Measurements from ENCODE around the gene CDX2.

CDX2 gene

GRCh38 chr13:27926644-27927434 lies 42.3 kb downstream of the CDX2 start:
- Histone ChIP-seq H3K27me3 (ENCODE audit: insufficient read depth, low read length) (peaks cover 96% of the 10 kb centered on the region), H3K4me3 (ENCODE audit: low read length) (no peak overlapping the region), H2AFZ (ENCODE audit: low read depth, low read length) (no peak overlapping the region), H3K9me3 (ENCODE audit: low read length) (peaks cover 5% of the 10 kb centered on the region), H3K36me3 (ENCODE audit: insufficient read depth, low read length) (no peaks in the 10 kb centered on the region), H3K4me1 (ENCODE audit: insufficient read depth, low read length) (no peaks in the 10 kb centered on the region)

- peaks cover 4% of the 10 kb centered on the region for H3K4me1 ChIP-seq (ENCODE audit: insufficient read depth, low read length)
- H3K4me3 ChIP-seq (ENCODE audit: low read length), result no peak overlapping the region
- H3K9me3 ChIP-seq (ENCODE audit: low read length), result peaks cover 5% of the 10 kb centered on the region
- peaks cover 97% of the 10 kb centered on the region for H3K27me3 ChIP-seq (ENCODE audit: insufficient read depth, low read length)
- no peak overlapping the region for H2AFZ ChIP-seq (ENCODE audit: low read depth, low read length)
- no peaks in the 10 kb centered on the region for H3K36me3 ChIP-seq (ENCODE audit: insufficient read depth, low read length)
These were observed 43.7 kb downstream of the CDX2 start for GRCh38 chr13:27925220-27925991.

- H3K4me1 ChIP-seq (ENCODE audit: insufficient read depth, low read length), result peaks cover 4% of the 10 kb centered on the region
- no peak overlapping the region for H2AFZ ChIP-seq (ENCODE audit: low read depth, low read length)
- peaks cover 5% of the 10 kb centered on the region for H3K9me3 ChIP-seq (ENCODE audit: low read length)
- H3K36me3 ChIP-seq (ENCODE audit: insufficient read depth, low read length), result no peaks in the 10 kb centered on the region
- H3K4me3 ChIP-seq (ENCODE audit: low read length), result no peak overlapping the region
- H3K27me3 ChIP-seq (ENCODE audit: insufficient read depth, low read length), result peaks cover 94% of the 10 kb centered on the region
These were observed 44.5 kb downstream of the CDX2 start for GRCh38 chr13:27924529-27925141.

- Histone ChIP-seq H2AFZ (ENCODE audit: low read depth, low read length) (no peak overlapping the region), H3K27me3 (ENCODE audit: insufficient read depth, low read length) (peaks cover 94% of the 10 kb centered on the region), H3K9me3 (ENCODE audit: low read length) (peaks cover 5% of the 10 kb centered on the region), H3K4me1 (ENCODE audit: insufficient read depth, low read length) (peaks cover 4% of the 10 kb centered on the region), H3K36me3 (ENCODE audit: insufficient read depth, low read length) (no peaks in the 10 kb centered on the region), H3K4me3 (ENCODE audit: low read length) (no peak overlapping the region)
These were observed 45.2 kb downstream of the CDX2 start for GRCh38 chr13:27923794-27924528.

GRCh38 chr13:27922883-27923612 lies 46.1 kb downstream of the CDX2 start:
- peaks cover 4% of the 10 kb centered on the region for H3K4me1 ChIP-seq (ENCODE audit: insufficient read depth, low read length)
- H2AFZ ChIP-seq (ENCODE audit: low read depth, low read length), result no peak overlapping the region
- no peak overlapping the region for H3K4me3 ChIP-seq (ENCODE audit: low read length)
- no peaks in the 10 kb centered on the region for H3K36me3 ChIP-seq (ENCODE audit: insufficient read depth, low read length)
- peaks cover 94% of the 10 kb centered on the region for H3K27me3 ChIP-seq (ENCODE audit: insufficient read depth, low read length)
- peaks cover 7% of the 10 kb centered on the region for H3K9me3 ChIP-seq (ENCODE audit: low read length)

GRCh38 chr13:27921961-27922882 lies 46.9 kb downstream of the CDX2 start:
- Histone ChIP-seq H3K4me1 (ENCODE audit: insufficient read depth, low read length) (peaks cover 4% of the 10 kb centered on the region), H2AFZ (ENCODE audit: low read depth, low read length) (peak overlapping the region; percentile 62), H3K4me3 (ENCODE audit: low read length) (no peak overlapping the region), H3K9me3 (ENCODE audit: low read length) (peaks cover 7% of the 10 kb centered on the region), H3K36me3 (ENCODE audit: insufficient read depth, low read length) (no peaks in the 10 kb centered on the region), H3K27me3 (ENCODE audit: insufficient read depth, low read length) (peaks cover 93% of the 10 kb centered on the region)

- no peaks in the 10 kb centered on the region for H3K36me3 ChIP-seq (ENCODE audit: insufficient read depth, low read length)
- H2AFZ ChIP-seq (ENCODE audit: low read depth, low read length), result peak overlapping the region; percentile 62
- no peak overlapping the region for H3K4me3 ChIP-seq (ENCODE audit: low read length)
- H3K27me3 ChIP-seq (ENCODE audit: insufficient read depth, low read length), result peaks cover 93% of the 10 kb centered on the region
- peaks cover 7% of the 10 kb centered on the region for H3K9me3 ChIP-seq (ENCODE audit: low read length)
- H3K4me1 ChIP-seq (ENCODE audit: insufficient read depth, low read length), result peaks cover 4% of the 10 kb centered on the region
These were observed 47.6 kb downstream of the CDX2 start for GRCh38 chr13:27921421-27921960.

- peaks cover 4% of the 10 kb centered on the region for H3K4me1 ChIP-seq (ENCODE audit: insufficient read depth, low read length)
- H3K36me3 ChIP-seq (ENCODE audit: insufficient read depth, low read length), result no peaks in the 10 kb centered on the region
- peak overlapping the region; percentile 87 for H2AFZ ChIP-seq (ENCODE audit: low read depth, low read length)
- H3K9me3 ChIP-seq (ENCODE audit: low read length), result peaks cover 7% of the 10 kb centered on the region
- no peak overlapping the region for H3K4me3 ChIP-seq (ENCODE audit: low read length)
- H3K27me3 ChIP-seq (ENCODE audit: insufficient read depth, low read length), result peaks cover 91% of the 10 kb centered on the region
These were observed 48.3 kb downstream of the CDX2 start for GRCh38 chr13:27920677-27921420.

- Histone ChIP-seq H3K4me3 (ENCODE audit: low read length) (peak within 1 kb of the TSS; percentile 18), H2AFZ (ENCODE audit: low read depth, low read length) (peak within 1 kb of the TSS; percentile 87), H3K36me3 (ENCODE audit: insufficient read depth, low read length) (no peaks in the 10 kb centered on the region), H3K27me3 (ENCODE audit: insufficient read depth, low read length) (peaks cover 91% of the 10 kb centered on the region), H3K4me1 (ENCODE audit: insufficient read depth, low read length) (peaks cover 4% of the 10 kb centered on the region), H3K9me3 (ENCODE audit: low read length) (peaks cover 4% of the 10 kb centered on the region)
These were observed 49.0 kb downstream of the CDX2 start, which contains the start of gene PDX1 for GRCh38 chr13:27919934-27920676. Gene PDX1 (plus strand): TSS chr13:27920000. CDS start chr13:27920139, 139 bp downstream.

GRCh38 chr13:27919659-27919933 lies 49.5 kb downstream of the CDX2 start:
- peak overlapping the region; percentile 18 for H3K4me3 ChIP-seq (ENCODE audit: low read length)
- peak overlapping the region; percentile 87 for H2AFZ ChIP-seq (ENCODE audit: low read depth, low read length)
- H3K27me3 ChIP-seq (ENCODE audit: insufficient read depth, low read length), result peaks cover 89% of the 10 kb centered on the region

More at GRCh38 chr13:27919659-27919933, 49.5 kb downstream of the CDX2 start:
- H3K36me3 ChIP-seq (ENCODE audit: insufficient read depth, low read length), result no peaks in the 10 kb centered on the region
- H3K9me3 ChIP-seq (ENCODE audit: low read length), result peaks cover 2% of the 10 kb centered on the region
- peaks cover 4% of the 10 kb centered on the region for H3K4me1 ChIP-seq (ENCODE audit: insufficient read depth, low read length)
